Measurements from ENCODE around the gene TRAK1. TPM values are rescaled to one million over a fixed set of nuclear protein-coding genes. Genes with fewer than 3 reads are reported as not detected.

Gene TRAK1
- total and polyA plus RNA-seq, 10 of the 15 experiments (the other 5 are each of a cell fraction or from before 2014, with no cell fraction given) = 6.6 to 46.2 (median 23.7) TPM

DNA sequence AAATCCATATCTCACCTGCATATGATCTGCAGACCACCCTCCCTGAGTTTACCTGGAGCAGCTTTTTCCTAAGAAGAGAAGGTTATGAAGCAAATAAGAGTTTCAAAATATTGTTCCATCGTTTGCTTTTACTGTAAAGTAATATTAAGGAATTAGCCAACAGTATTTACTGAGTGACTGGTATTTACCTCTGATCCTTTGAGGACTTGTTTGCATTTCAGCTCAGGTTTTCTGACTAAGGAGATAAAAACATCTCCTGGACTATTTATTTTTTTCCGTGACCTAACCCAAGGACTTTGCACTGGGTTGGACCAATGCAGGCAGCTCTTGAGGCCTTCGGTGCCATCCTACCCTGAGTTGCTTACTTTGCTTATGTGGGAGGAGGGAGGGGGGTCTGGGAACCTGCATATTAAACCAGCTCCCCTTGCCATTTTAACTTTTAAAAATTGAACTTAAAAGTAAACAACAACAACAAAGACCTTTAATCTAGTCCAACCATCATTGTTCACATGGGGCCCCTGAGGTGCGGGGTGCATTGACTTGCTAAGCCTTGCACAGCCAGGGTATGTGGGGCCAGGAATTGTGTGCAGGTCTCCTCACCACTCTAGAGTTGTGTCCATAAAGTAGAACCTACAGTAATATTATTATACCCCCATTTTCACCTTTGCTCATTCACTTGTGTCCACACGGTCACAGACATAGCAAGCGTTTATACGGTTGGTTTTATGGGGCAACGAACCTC, 39.3 kb downstream of the TRAK1 start:
- H3K4me2 ChIP-seq (ENCODE audit: control insufficient read depth, insufficient read depth) = no peak overlapping the region
- TF ChIP-seq FOXK2 (IDR thresholded peaks at IDR 0.05) = no peak
- TF ChIP-seq KDM1A (IDR thresholded peaks at IDR 0.05; ENCODE audit: borderline replicate concordance) = no peak
- TF ChIP-seq, protein P1, sequence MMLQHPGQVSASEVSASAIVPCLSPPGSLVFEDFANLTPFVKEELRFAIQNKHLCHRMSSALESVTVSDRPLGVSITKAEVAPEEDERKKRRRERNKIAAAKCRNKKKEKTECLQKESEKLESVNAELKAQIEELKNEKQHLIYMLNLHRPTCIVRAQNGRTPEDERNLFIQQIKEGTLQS (IDR thresholded peaks at IDR 0.05; ENCODE audit: borderline replicate concordance, extremely low read depth, low read depth, low read length) = no peak
- no peak for TF ChIP-seq STAT3 (IDR thresholded peaks at IDR 0.05; ENCODE audit: low read depth, low read length)
- TF ChIP-seq SREBF2 (IDR thresholded peaks at IDR 0.05; ENCODE audit: low read length) = no peak
- no peak for TF ChIP-seq RUNX3 (IDR thresholded peaks at IDR 0.05; ENCODE audit: low read length)
- TF ChIP-seq POLR2AphosphoS2 (IDR thresholded peaks at IDR 0.05; ENCODE audit: low read depth, low read length) = no peak
- TF ChIP-seq ETV6 (conservative IDR thresholded peaks at IDR 0.05 in 1 of 2, IDR thresholded peaks at IDR 0.05 in 1 of 2; ENCODE audit: borderline replicate concordance in 1 of 2, low read depth in 1 of 2) = no peak
- TF ChIP-seq, protein P2, sequence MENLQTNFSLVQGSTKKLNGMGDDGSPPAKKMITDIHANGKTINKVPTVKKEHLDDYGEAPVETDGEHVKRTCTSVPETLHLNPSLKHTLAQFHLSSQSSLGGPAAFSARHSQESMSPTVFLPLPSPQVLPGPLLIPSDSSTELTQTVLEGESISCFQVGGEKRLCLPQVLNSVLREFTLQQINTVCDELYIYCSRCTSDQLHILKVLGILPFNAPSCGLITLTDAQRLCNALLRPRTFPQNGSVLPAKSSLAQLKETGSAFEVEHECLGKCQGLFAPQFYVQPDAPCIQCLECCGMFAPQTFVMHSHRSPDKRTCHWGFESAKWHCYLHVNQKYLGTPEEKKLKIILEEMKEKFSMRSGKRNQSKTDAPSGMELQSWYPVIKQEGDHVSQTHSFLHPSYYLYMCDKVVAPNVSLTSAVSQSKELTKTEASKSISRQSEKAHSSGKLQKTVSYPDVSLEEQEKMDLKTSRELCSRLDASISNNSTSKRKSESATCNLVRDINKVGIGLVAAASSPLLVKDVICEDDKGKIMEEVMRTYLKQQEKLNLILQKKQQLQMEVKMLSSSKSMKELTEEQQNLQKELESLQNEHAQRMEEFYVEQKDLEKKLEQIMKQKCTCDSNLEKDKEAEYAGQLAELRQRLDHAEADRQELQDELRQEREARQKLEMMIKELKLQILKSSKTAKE (IDR thresholded peaks at IDR 0.05; ENCODE audit: low read depth, poor library complexity, severe bottlenecking) = no peak
- no peak for TF ChIP-seq DPF2 (IDR thresholded peaks at IDR 0.05)
- no peak for FAIRE-seq

More for the DNA sequence above, 39.3 kb downstream of the TRAK1 start:
- H3K27ac ChIP-seq (ENCODE audit: control insufficient read depth, insufficient read depth) = no peak overlapping the region
- H3K4me1 ChIP-seq (ENCODE audit: control insufficient read depth, insufficient read depth, low read length) = peaks cover 9% of the 10 kb centered on the region
- SMC1A ChIA-PET (ENCODE audit: uncharacterized antibody, unreplicated experiment) = interaction anchor here (0.8 to 6.6 kb wide), 5 partner anchors 14 to 75 kb away, joined by 3 to 26 read pairs (median 4); no protein-coding TSS in a partner anchor
- H2AFZ ChIP-seq (ENCODE audit: control insufficient read depth, low read depth, low read length) = no peak overlapping the region
- H3K27me3 ChIP-seq (replicated peaks in 1 of 2; ENCODE audit: control insufficient read depth in 2 of 2, insufficient read depth in 2 of 2, low read length in 1 of 2) = no peaks in the 10 kb centered on the region
- in situ Hi-C loops (cut with MboI) = no loop called here
- POLR2A ChIA-PET = no interaction called here
- intact Hi-C loops (cut with micrococcal nuclease; ENCODE audit: unreplicated experiment) = no loop called here
- no peak overlapping the region for H3K4me3 ChIP-seq
- CTCF ChIA-PET = interaction anchor here (1.1 to 6.6 kb wide), 3 partner anchors 11 to 61 kb away, joined by 3 to 45 read pairs (median 4); no protein-coding TSS in a partner anchor
- H4K20me1 ChIP-seq (ENCODE audit: control insufficient read depth, insufficient read depth) = no peaks in the 10 kb centered on the region
- no TSS peak for BruUV-seq (replicated peaks)
- H3K9ac ChIP-seq (ENCODE audit: control insufficient read depth, insufficient read depth, low read length) = no peak overlapping the region
- H3K79me2 ChIP-seq (ENCODE audit: control insufficient read depth, insufficient read depth, low read length) = peaks cover 5% of the 10 kb centered on the region
- ATAC-seq (no peak), DNase-seq (ENCODE audit: low read depth, low spot score) (no peak)
- H3K9me3 ChIP-seq (replicated peaks; ENCODE audit: control insufficient read depth, insufficient read depth, low read length) = no peaks in the 10 kb centered on the region
- RAD21 ChIA-PET (ENCODE audit: unreplicated experiment) = interaction anchor here (1.9 kb wide), 1 partner anchor 11 kb away, joined by 5 read pairs; no protein-coding TSS in a partner anchor
- 90% methylated on average over 8 of the region's 8 CpGs for WGBS (ENCODE audit: insufficient coverage, insufficient replicate concordance, low lambda C conversion rate, missing lambda C conversion rate)
- H3K36me3 ChIP-seq (ENCODE audit: control insufficient read depth in 2 of 2, insufficient read depth in 2 of 2, low read length in 1 of 2) = peaks cover 3 to 7% of the 10 kb centered on the region in 2 experiments; a peak in 3 of 4 replicates

All from GM12878 (cell line).